Type B pancreatic cell (in vitro differentiated cells): ENCODE measurements around the gene ARHGAP42. TPM values are rescaled to one million over a fixed set of nuclear protein-coding genes. Genes with fewer than 3 reads are reported as not detected.

Source experiments
- DNase-seq: peaks from one replicate; pipeline ENCODE4 v3.0.0; 2021; ENCODE audit warnings: mixed read lengths; ENCODE audit not compliant: unreplicated experiment; ENCODE audit errors: extremely low spot score
- H3K27ac Mint-ChIP-seq: 2 replicates; pipeline ENCODE4 v1.8.0; 2021; ENCODE audit warnings: mild to moderate bottlenecking, mixed read lengths
- H3K27me3 Mint-ChIP-seq: 2 replicates; pipeline ENCODE4 v1.8.0; 2021; ENCODE audit warnings: mixed read lengths
- H3K36me3 Mint-ChIP-seq: 2 replicates; pipeline ENCODE4 v1.8.0; 2021; ENCODE audit warnings: mixed read lengths
- H3K4me1 Mint-ChIP-seq: one replicate; pipeline ENCODE4 v1.8.0; 2021; ENCODE audit warnings: mixed read lengths; ENCODE audit not compliant: unreplicated experiment
- H3K4me3 Mint-ChIP-seq: 2 replicates; pipeline ENCODE4 v1.8.0; 2021; ENCODE audit warnings: mild to moderate bottlenecking, mixed read lengths
- H3K9me3 Mint-ChIP-seq: 2 replicates; pipeline ENCODE4 v1.8.0; 2021; ENCODE audit warnings: mixed read lengths
- CTCF ChIP-seq: fragments of 200-600 bp; sonication (generic); conservative IDR thresholded peaks from 2 replicates; pipeline ENCODE4 v1.5.0; 2021; ENCODE audit warnings: antibody characterized with exemption, mild to moderate bottlenecking
- total RNA-seq: library from RNA; stranded (reverse); gene quantifications from 2 replicates; pipeline ENCODE4 v1.2.1, GENCODE V29; 2021; ENCODE audit warnings: low replicate concordance

Gene ARHGAP42
- total RNA-seq, 1 donor from 2014 or later, result 22.6 TPM

- Mint-ChIP-seq H3K36me3 (peaks cover 12% of the 10 kb centered on the region), H3K9me3 (no peaks in the 10 kb centered on the region), H3K4me3 (no peak overlapping the region), H3K27me3 (no peaks in the 10 kb centered on the region), H3K4me1 (peaks cover under 1% of the 10 kb centered on the region), H3K27ac (no peak overlapping the region)
- DNase-seq, result no peak
- no peak for TF ChIP-seq CTCF
Observed at GRCh38 chr11:100791103-100791502, 104.0 kb downstream of the ARHGAP42 start.

- Mint-ChIP-seq H3K36me3 (peaks cover 14% of the 10 kb centered on the region), H3K27ac (no peak overlapping the region), H3K27me3 (no peaks in the 10 kb centered on the region), H3K4me3 (no peak overlapping the region), H3K9me3 (no peaks in the 10 kb centered on the region), H3K4me1 (no peaks in the 10 kb centered on the region)
- no peak for TF ChIP-seq CTCF
- DNase-seq, result no peak
Observed at GRCh38 chr11:100791860-100792259, 104.8 kb downstream of the ARHGAP42 start.

- Mint-ChIP-seq H3K27me3 (no peaks in the 10 kb centered on the region), H3K4me3 (no peak overlapping the region), H3K27ac (no peak overlapping the region), H3K9me3 (no peaks in the 10 kb centered on the region), H3K36me3 (peaks cover 13% of the 10 kb centered on the region), H3K4me1 (no peaks in the 10 kb centered on the region)
- DNase-seq, result no peak
- no peak for TF ChIP-seq CTCF
Observed at GRCh38 chr11:100793525-100793924, 106.4 kb downstream of the ARHGAP42 start.

GRCh38 chr11:100794446-100794845 is 107.4 kb downstream of the ARHGAP42 start:
- TF ChIP-seq CTCF, result no peak
- DNase-seq, result no peak
- Mint-ChIP-seq H3K27ac (no peak overlapping the region), H3K4me1 (no peaks in the 10 kb centered on the region), H3K36me3 (peaks cover 13% of the 10 kb centered on the region), H3K4me3 (no peak overlapping the region), H3K9me3 (no peaks in the 10 kb centered on the region), H3K27me3 (no peaks in the 10 kb centered on the region)

GRCh38 chr11:100799445-100799844 is 112.4 kb downstream of the ARHGAP42 start:
- Mint-ChIP-seq H3K9me3 (no peaks in the 10 kb centered on the region), H3K36me3 (peaks cover 13% of the 10 kb centered on the region), H3K4me3 (no peak overlapping the region), H3K27me3 (no peaks in the 10 kb centered on the region), H3K4me1 (no peaks in the 10 kb centered on the region), H3K27ac (no peak overlapping the region)
- DNase-seq, result no peak
- TF ChIP-seq CTCF, result no peak

- Mint-ChIP-seq H3K27ac (no peak overlapping the region), H3K9me3 (no peaks in the 10 kb centered on the region), H3K36me3 (peaks cover 14% of the 10 kb centered on the region), H3K4me3 (no peak overlapping the region), H3K27me3 (no peaks in the 10 kb centered on the region), H3K4me1 (no peaks in the 10 kb centered on the region)
- TF ChIP-seq CTCF, result no peak
- no peak for DNase-seq
Observed at GRCh38 chr11:100800202-100800601, 113.1 kb downstream of the ARHGAP42 start.
